ENCODE measurements around the gene HPGD.

DNA sequence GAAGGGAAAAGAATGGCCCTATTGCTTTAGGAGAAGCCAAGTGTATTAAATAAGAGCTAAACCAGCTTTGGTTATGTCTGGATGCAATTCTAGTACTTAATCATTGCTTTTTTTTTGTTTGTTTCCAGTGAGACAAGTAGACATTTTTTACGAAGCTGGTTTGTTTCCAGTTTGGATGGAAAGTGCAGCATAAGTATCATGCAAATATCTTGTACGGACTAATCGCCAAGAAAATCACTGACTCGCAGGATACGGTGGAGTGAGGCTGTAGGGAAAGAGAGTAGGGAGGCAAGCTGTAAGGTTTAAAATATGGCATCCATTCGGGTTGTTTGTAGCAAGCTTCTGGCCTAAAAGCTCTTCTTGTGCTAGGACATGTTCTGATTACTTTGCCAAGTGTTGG is 64.8 kb downstream of the HPGD start:
- no peak for TF ChIP-seq POLR2A (IDR thresholded peaks at IDR 0.05)
- TF ChIP-seq, protein P1, sequence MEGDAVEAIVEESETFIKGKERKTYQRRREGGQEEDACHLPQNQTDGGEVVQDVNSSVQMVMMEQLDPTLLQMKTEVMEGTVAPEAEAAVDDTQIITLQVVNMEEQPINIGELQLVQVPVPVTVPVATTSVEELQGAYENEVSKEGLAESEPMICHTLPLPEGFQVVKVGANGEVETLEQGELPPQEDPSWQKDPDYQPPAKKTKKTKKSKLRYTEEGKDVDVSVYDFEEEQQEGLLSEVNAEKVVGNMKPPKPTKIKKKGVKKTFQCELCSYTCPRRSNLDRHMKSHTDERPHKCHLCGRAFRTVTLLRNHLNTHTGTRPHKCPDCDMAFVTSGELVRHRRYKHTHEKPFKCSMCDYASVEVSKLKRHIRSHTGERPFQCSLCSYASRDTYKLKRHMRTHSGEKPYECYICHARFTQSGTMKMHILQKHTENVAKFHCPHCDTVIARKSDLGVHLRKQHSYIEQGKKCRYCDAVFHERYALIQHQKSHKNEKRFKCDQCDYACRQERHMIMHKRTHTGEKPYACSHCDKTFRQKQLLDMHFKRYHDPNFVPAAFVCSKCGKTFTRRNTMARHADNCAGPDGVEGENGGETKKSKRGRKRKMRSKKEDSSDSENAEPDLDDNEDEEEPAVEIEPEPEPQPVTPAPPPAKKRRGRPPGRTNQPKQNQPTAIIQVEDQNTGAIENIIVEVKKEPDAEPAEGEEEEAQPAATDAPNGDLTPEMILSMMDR (IDR thresholded peaks at IDR 0.05) = no peak

Data from esophagus squamous epithelium (tissue), 4 donors.